GM12878 (cell line): ENCODE measurements around the gene PSAT1. TPM values are rescaled to one million over a fixed set of nuclear protein-coding genes. Genes with fewer than 3 reads are reported as not detected.

ENCODE experiments used
- ATAC-seq: fragments of 200-7000 bp; cut with Tn5 transposase; 3 replicates; pipeline ENCODE4 v1.9.1; 2020; ENCODE audit warnings: mild to moderate bottlenecking, moderate library complexity
- BruUV-seq: library from RNA; stranded (reverse); fragments of 400-500 nt; replicated peaks from 2 replicates; lab custom pipeline; 2021; lab: Mats Ljungman, UMichigan
- CTCF ChIA-PET: fragments of 300-600 bp; sonication (Branson Sonifier 250); formaldehyde crosslinking; extraction: SDS; loops from one replicate; lab custom pipeline; 2021; ENCODE audit warnings: inconsistent platforms; lab: Yijun Ruan, JAX
- POLR2A ChIA-PET: fragments of 350-600 bp; formaldehyde crosslinking; extraction: SDS; loops from one replicate; lab custom pipeline; 2021; ENCODE audit warnings: inconsistent platforms; lab: Charles Lee
- RAD21 ChIA-PET: fragments of 300-600 bp; sonication (Branson Sonifier 250); formaldehyde crosslinking; loops from one replicate; lab custom pipeline; 2023; ENCODE audit warnings: antibody characterized with exemption; ENCODE audit not compliant: unreplicated experiment; lab: Charles Lee
- SMC1A ChIA-PET: fragments of 300-600 bp; sonication (Branson Sonifier 250); formaldehyde crosslinking; loops from one replicate; lab custom pipeline; 2023; ENCODE audit not compliant: unreplicated experiment, uncharacterized antibody; lab: Charles Lee
- DNase-seq: peaks from one replicate; pipeline ENCODE4 v3.0.0-alpha.2; 2011; ENCODE audit warnings: low read depth, low spot score
- FAIRE-seq: peaks from 3 replicates; lab custom pipeline; 2011; peaks lifted over from hg19 to GRCh38; lab: Jason Lieb, UNC
- H2AFZ ChIP-seq: 2 replicates; pipeline ENCODE4 v1.6.0; 2011; ENCODE audit warnings: low read depth, low read length, control low read depth; ENCODE audit not compliant: control insufficient read depth
- H3K27ac ChIP-seq: 2 replicates; pipeline ENCODE4 v1.5.1; 2011; ENCODE audit warnings: control low read depth; ENCODE audit not compliant: control insufficient read depth, insufficient read depth
- H3K27me3 ChIP-seq, 2 experiments: replicated peaks in 1 of 2; 2 replicates each; pipeline versions ENCODE4 v1.6.0 to v1.6.1; 2011; ENCODE audit warnings: low read length in 1 of 2; ENCODE audit not compliant: control insufficient read depth in 2 of 2, insufficient read depth in 2 of 2
- H3K36me3 ChIP-seq, 2 experiments: 2 replicates each; pipeline ENCODE4 v1.5.1; 2011; ENCODE audit warnings: low read length in 1 of 2; ENCODE audit not compliant: control insufficient read depth in 2 of 2, insufficient read depth in 2 of 2
- H3K4me1 ChIP-seq: 2 replicates; pipeline ENCODE4 v1.6.1; 2011; ENCODE audit warnings: mild to moderate bottlenecking, low read length, moderate library complexity, mixed read lengths; ENCODE audit not compliant: control insufficient read depth, insufficient read depth
- H3K4me2 ChIP-seq: 2 replicates; pipeline ENCODE4 v1.6.0; 2011; ENCODE audit warnings: control low read depth; ENCODE audit not compliant: control insufficient read depth, insufficient read depth
- H3K4me3 ChIP-seq: fragments of 200-600 bp; sonication (generic); 2 replicates; pipeline ENCODE4 v1.5.1; 2016
- H3K79me2 ChIP-seq: 2 replicates; pipeline ENCODE4 v1.6.0; 2011; ENCODE audit warnings: low read length; ENCODE audit not compliant: control insufficient read depth, insufficient read depth
- H3K9ac ChIP-seq: 2 replicates; pipeline ENCODE4 v1.8.0; 2011; ENCODE audit warnings: low read length, control low read depth, mixed read lengths; ENCODE audit not compliant: control insufficient read depth, insufficient read depth
- H3K9me3 ChIP-seq: replicated peaks from 3 replicates; pipeline ENCODE4 v1.5.1; 2011; ENCODE audit warnings: mild to moderate bottlenecking, low read length; ENCODE audit not compliant: control insufficient read depth, insufficient read depth
- H4K20me1 ChIP-seq: 2 replicates; pipeline ENCODE4 v1.6.0; 2011; ENCODE audit not compliant: control insufficient read depth, insufficient read depth
- CTCF ChIP-seq, 3 experiments: IDR thresholded peaks in 2 of 3; conservative IDR thresholded peaks in 1 of 3; 2 replicates each; pipeline ENCODE4 v1.5.1; 2011; ENCODE audit warnings: low read depth in 3 of 3, low read length in 3 of 3, mild to moderate bottlenecking in 3 of 3, control low read depth in 2 of 3, moderate library complexity in 2 of 3, inconsistent platforms in 1 of 3, mixed read lengths in 1 of 3; ENCODE audit not compliant: control insufficient read depth in 2 of 3, insufficient read depth in 1 of 3; ENCODE audit errors: extremely low read depth in 1 of 3
- HCFC1 ChIP-seq: fragments of 150-350 bp; IDR thresholded peaks from 2 replicates; pipeline ENCODE4 v1.6.1; 2014; ENCODE audit warnings: low read length
- HDAC2 ChIP-seq: fragments of 200-600 bp; sonication (generic); IDR thresholded peaks from 2 replicates; pipeline ENCODE4 v1.6.1; 2017
- HDAC6 ChIP-seq: fragments of 200-600 bp; sonication (generic); IDR thresholded peaks from one replicate; pipeline ENCODE4 v1.8.0; 2017; ENCODE audit warnings: antibody characterized with exemption; ENCODE audit not compliant: unreplicated experiment
- RAD21 ChIP-seq: IDR thresholded peaks from 2 replicates; pipeline ENCODE4 v1.6.1; 2011; ENCODE audit warnings: mild to moderate bottlenecking, low read depth, low read length, moderate library complexity; ENCODE audit not compliant: insufficient read depth
- WGBS: methylation state at CpG from one replicate; pipeline ENCODE4 v1.1.6; 2016; ENCODE audit warnings: low lambda C conversion rate; ENCODE audit not compliant: insufficient replicate concordance, insufficient coverage; ENCODE audit errors: missing lambda C conversion rate; 5-methylcytosine and 5-hydroxymethylcytosine counted together
- in situ Hi-C: fragments of 300-500 bp; cut with MboI; formaldehyde crosslinking; loops from 9 replicates; pipeline ENCODE4 v1.14.3; 2018; ENCODE audit warnings: mixed read lengths
- intact Hi-C: fragments of 100-400 bp; cut with micrococcal nuclease; formaldehyde crosslinking; loops from one replicate; pipeline ENCODE4 v1.14.2; 2022; ENCODE audit not compliant: unreplicated experiment
- polyA plus RNA-seq, 11 experiments: library from polyadenylated mRNA; depleted of rRNA in 4 of 11; unstranded in 6 of 11; stranded (reverse) in 5 of 11; fragments of >200 nt; fragmentation: Nextera tagmentation in 4 of 11; fragmentation: Illumina TruSeq in 1 of 11; extraction: Ambion mirVana in 4 of 11; extraction: Trizol in 1 of 11; gene quantifications; 1 replicate in 1 of 11; 2 replicates in 10 of 11; pipeline versions ENCODE4 v1.2.1 to v1.2.3, GENCODE V29; 2011 to 2016; ENCODE audit warnings: inconsistent platforms in 2 of 11, missing spikeins in 2 of 11, low read depth in 1 of 11
- total RNA-seq, 4 experiments: library from RNA; depleted of rRNA in 3 of 4; stranded (reverse); fragments of >200 nt in 3 of 4; fragmentation: Illumina TruSeq in 1 of 4; extraction: Trizol in 1 of 4; gene quantifications; 2 replicates each; pipeline versions ENCODE4 v1.2.1 to v1.2.3, GENCODE V29; 2013 to 2021
- TF ChIP-seq, protein P1 (sequence below): fragments of 450-650 bp; IDR thresholded peaks from 2 replicates; pipeline ENCODE4 v1.6.1; 2016; ENCODE audit warnings: mild to moderate bottlenecking, moderate library complexity, borderline replicate concordance

PSAT1 gene
- total and polyA plus RNA-seq, 10 of the 15 experiments (the other 5 are each of a cell fraction or from before 2014, with no cell fraction given) = 35.1 to 126 (median 51.9) TPM

GRCh38 chr9:78363221-78363620 lies 66.3 kb downstream of the PSAT1 start (continued):
- TF ChIP-seq HCFC1 (no peak), RAD21 (no peak)

DNA sequence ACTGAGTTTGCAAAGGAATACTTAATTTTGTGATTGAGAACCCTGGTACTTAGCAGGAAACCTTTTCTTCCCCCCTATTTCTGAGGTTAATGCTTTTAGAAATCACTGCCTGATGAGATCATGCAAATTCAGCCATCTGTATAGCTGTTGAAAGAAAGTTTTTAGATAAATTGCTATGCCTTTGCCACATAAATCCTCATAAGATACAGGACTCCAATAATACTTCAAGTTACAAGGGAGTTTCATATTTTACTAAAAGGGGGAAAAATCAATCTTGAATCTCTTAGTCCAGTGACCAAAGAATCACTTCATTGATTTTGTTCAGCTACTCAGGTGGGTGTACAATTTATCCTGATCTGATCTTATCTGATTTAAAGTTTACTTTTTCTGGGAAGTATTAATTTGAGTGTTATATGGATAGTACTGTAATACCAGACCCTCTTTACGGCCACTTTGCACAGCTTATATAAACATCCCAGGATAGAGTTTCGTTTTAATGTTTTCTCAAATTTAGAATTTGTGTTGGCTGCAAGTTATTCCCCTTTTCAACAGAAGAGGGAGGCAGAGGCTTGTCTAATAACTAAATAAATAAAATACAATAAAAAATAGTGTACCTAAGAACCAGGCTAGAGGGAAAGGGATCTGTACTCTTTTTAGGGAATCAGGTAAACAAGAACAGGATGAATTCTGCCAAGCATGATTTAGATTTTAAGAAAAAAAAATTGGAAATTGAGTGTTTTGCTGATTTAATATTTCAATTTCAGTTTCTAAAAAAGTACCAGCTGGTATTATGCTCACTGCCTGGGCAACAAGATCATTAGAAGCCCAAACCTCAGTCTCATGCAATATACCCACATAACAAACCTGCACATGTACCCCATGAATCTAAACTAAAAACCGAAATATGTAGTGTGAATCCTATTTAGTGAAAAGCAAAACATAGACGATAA lies 69.1 kb downstream of the PSAT1 start:
- CTCF ChIA-PET = interaction anchor here (1.0 to 8.2 kb wide), 4 partner anchors 8 to 104 kb away, joined by 3 to 85 read pairs (median 4); no protein-coding TSS in a partner anchor
- Histone ChIP-seq H3K4me1 (no peaks in the 10 kb centered on the region), H2AFZ (no peak overlapping the region), H3K9me3 (no peaks in the 10 kb centered on the region), H4K20me1 (no peaks in the 10 kb centered on the region), H3K4me2 (no peak overlapping the region), H3K79me2 (no peaks in the 10 kb centered on the region), H3K4me3 (no peak overlapping the region), H3K27me3 (no peaks in the 10 kb centered on the region), H3K36me3 (no peaks in the 10 kb centered on the region), H3K27ac (no peak overlapping the region), H3K9ac (no peak overlapping the region)
- in situ Hi-C loops (loop anchor here (5.0 kb wide), 1 partner anchor 99 kb away; no protein-coding TSS in a partner anchor), intact Hi-C loops (loop anchor here (5.0 kb wide), 1 partner anchor 539 kb away; no protein-coding TSS in a partner anchor)
- ATAC-seq (no peak), FAIRE-seq (no peak), DNase-seq (no peak)
- POLR2A ChIA-PET = interaction anchor here (1.2 kb wide), 1 partner anchor 130 kb away, joined by 3 read pairs; the partner anchor contains the start of gene CEP78
- SMC1A ChIA-PET = no interaction called here
- RAD21 ChIA-PET = interaction anchor here (0.5 kb wide), 1 partner anchor 30 kb away, joined by 3 read pairs; no protein-coding TSS in a partner anchor
- TF ChIP-seq HDAC6 = no peak
- peak; percentile 23 to 33 (median 29); a peak in 4 of 6 replicates for TF ChIP-seq CTCF (IDR thresholded peaks at IDR 0.05 in 2 of 3, conservative IDR thresholded peaks at IDR 0.05 in 1 of 3; ENCODE audit: control insufficient read depth in 2 of 3, extremely low read depth in 1 of 3, insufficient read depth in 1 of 3, low read depth in 3 of 3, low read length in 3 of 3)
- no peak for TF ChIP-seq HDAC2
- TF ChIP-seq, protein P1, sequence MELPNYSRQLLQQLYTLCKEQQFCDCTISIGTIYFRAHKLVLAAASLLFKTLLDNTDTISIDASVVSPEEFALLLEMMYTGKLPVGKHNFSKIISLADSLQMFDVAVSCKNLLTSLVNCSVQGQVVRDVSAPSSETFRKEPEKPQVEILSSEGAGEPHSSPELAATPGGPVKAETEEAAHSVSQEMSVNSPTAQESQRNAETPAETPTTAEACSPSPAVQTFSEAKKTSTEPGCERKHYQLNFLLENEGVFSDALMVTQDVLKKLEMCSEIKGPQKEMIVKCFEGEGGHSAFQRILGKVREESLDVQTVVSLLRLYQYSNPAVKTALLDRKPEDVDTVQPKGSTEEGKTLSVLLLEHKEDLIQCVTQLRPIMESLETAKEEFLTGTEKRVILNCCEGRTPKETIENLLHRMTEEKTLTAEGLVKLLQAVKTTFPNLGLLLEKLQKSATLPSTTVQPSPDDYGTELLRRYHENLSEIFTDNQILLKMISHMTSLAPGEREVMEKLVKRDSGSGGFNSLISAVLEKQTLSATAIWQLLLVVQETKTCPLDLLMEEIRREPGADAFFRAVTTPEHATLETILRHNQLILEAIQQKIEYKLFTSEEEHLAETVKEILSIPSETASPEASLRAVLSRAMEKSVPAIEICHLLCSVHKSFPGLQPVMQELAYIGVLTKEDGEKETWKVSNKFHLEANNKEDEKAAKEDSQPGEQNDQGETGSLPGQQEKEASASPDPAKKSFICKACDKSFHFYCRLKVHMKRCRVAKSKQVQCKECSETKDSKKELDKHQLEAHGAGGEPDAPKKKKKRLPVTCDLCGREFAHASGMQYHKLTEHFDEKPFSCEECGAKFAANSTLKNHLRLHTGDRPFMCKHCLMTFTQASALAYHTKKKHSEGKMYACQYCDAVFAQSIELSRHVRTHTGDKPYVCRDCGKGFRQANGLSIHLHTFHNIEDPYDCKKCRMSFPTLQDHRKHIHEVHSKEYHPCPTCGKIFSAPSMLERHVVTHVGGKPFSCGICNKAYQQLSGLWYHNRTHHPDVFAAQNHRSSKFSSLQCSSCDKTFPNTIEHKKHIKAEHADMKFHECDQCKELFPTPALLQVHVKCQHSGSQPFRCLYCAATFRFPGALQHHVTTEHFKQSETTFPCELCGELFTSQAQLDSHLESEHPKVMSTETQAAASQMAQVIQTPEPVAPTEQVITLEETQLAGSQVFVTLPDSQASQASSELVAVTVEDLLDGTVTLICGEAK = no peak
- WGBS = 23% methylated on average over 4 of the region's 4 CpGs
- BruUV-seq = no TSS peak
